ENCODE data around the gene ST8SIA6.
"Not testable (repeated sequence)": the region's sequence is repeated elsewhere in the genome, so short reads cannot be mapped to it uniquely, and the experiment has no call there.

ST8SIA6 gene

DNA sequence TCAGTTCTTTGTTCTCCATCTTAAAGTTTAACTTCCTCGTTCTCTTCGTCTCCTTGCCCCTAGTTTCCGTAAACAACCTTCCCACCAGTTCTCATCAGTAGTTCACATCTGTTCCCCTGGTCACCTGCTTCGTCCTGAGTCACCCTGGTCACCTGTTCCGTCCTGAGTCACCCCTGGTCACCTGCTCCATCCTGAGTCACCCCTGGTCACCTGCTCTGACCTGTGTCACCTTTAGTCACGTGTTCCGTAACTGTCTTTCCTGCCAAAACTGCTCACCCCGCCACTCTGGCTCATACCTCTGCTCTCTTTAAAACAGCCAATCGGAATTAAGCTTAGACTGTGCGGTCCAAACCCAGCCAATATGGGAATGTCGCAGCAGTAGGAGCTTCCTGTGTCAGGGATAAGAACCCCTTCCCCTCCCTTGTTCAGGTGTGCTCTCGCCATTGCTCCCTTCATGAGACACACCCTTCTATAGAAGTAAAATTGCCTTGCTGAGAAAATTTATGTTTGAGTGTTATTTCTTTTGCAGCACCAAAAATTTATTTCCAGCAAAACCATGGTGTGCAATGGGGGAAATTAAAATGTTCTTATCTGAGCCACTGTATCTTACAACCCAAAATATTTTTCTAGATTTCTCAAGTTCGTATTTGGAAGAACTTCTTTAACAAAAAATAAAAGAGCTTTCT is 114.1 kb downstream of the ST8SIA6 start:
- no peak for DNase-seq

DNA sequence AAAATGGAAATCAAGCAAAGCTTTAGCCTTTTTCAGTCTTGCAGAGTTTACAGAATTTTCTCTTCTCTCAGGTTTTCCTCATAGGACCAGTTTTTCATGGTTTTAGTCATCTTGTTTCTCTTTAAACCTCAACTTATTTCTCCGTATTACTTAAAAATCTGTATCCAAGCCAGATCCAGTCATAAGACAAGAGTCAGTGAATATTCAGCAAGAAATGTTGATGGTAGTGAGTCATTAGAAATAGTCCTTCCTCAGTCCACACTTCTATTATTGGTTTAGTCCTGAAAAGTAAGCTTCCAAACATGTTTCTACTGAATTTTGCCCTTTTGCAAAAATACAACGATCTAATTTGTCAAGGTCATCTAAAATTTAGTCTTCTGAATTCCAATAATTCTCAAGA is 119.3 kb downstream of the ST8SIA6 start:
- no peak for DNase-seq

DNA sequence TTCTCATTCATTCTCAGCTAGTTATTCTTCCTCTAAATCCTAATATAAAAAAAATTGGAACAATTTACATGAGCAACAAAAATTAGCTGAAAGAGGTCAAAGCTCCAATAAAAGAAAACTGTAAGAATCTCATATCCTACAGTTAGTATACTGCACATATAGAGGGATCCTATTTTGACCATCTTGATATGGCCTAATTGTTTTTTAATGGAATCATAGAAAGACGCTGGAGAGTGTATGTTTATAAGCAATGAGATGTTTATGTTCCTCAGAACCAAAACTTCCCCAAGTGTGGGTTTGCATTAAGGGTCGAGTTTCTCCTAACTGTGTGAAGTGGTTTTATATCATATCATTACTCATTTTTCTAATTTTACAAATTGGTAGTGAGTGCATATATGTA is 123.9 kb downstream of the ST8SIA6 start:
- DNase-seq = no peak

DNA sequence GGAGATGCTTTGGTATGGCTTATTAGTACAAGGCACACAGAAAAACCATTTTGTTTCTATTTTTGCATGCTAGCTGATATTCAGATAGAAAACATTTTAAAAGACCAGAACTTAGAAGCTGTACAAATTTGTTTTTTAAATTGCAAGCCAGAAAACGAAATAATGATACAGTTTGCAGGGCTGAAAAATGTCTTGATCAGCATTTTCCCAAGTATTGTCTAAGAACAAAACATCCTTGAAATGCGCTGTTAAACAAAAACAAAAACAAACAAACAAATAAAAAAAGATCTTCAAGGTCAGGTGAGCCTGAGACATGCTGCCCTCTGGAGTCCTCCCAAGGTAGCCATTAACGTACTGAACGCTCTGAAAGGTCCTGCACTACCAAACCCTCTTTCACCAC is 128.0 kb downstream of the ST8SIA6 start:
- no peak for DNase-seq

DNA sequence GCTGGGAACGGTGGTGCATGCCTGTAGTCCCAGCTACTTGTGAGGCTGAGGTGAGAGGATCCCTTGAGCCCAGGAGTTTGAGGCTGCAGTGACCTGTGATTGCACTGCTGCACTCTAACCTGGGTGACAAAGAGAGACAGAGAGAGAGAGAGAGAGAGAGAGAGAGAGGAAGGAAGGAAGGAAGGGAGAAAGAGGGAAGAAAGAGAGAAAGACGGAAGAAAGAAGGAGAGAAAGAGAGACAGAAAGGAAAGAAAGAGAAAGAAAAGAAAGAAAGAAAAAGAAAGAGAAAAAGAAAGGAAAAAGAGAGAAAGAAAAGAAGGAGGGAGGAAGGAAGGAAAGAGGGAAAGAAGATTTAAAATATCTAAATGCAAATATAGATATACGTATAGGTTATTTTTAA is 132.4 kb downstream of the ST8SIA6 start:
- DNase-seq = not testable (repeated sequence)

DNA sequence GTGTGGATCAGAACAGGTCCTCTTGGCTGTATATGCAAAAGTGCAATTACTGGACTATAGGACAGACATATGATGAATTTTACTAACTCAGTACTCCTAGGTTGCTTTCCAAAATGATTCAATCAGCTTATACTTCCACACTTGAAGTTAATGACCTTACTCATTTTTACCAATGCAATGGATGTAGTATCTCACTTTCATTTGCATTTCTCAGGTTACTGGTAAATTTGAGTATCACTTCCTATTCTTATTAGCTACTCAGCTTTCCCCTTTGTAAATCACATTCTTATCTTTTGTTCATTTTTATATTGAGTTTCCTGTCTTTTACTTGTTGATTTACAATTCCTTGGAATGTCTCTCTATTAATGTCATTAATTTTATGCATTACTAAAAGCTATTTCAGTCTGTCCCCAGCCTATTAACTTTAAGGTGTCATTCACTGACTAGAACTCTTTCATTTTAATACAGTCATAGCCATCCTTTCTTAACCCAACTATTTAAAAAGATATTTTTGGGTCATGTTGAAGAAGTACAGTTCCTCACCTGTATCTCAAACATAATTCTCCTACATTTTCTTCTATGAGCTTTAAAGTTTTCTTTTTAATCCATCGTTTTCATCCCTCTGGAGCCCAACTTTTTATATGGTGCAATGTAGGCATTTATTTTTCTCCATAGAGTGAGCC is 137.8 kb downstream of the ST8SIA6 start:
- no peak for DNase-seq

DNA sequence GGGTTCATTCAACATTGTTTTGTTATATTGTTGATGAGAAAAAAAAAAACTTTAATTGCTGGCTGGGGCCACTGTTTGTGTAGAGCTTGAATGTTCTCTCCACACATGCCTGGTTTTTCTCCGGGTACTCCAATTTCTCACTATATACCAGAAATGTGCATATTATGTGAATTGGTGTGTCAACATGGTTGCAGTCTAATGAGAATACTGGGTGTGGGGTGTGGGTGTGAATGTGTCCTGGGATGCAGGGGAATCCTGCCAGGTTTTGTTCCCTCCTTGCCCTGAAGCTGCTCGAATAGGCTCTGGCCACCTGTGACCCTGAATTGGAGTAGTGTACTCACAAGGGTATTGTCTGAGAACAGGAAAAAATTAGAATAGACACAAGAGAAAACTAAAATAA is 145.0 kb downstream of the ST8SIA6 start:
- no peak for DNase-seq

DNA sequence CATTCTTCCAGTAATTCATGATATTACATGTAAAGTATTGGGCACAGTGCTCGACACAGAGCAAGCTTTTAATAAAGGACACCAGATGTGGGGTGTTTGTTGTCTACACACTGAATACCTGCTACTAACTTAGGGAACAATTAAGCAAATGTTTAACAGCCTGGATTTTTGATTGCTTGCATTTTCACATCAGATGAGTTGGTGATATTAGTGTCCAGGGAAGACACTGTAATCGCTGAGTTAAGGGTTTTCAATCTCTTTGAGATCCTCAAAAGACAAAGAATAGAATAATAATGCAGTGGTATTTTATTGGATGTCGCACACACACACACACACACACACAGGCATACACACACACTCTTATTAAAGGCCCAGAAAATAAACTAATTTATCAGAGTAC is 147.3 kb downstream of the ST8SIA6 start:
- DNase-seq = no peak

DNA sequence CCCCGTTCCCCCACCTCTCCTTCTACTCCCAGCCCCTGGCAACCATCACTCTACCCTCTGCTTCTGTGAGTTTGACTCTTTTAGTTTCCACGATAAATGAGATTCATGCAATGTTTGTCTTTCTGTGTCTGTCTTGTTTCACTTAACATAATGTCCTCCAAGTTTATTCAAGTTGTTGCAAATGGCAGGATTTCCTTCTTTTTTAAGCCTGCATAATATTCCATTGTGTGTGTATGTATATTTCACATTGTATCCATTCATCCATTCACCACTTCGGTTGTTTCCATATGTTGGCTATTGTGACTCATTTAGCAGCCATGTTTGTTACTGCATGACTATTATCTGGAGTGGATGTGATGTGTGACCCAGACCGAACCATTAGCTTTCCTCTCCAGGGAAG is 162.0 kb downstream of the ST8SIA6 start:
- DNase-seq = no peak

DNA sequence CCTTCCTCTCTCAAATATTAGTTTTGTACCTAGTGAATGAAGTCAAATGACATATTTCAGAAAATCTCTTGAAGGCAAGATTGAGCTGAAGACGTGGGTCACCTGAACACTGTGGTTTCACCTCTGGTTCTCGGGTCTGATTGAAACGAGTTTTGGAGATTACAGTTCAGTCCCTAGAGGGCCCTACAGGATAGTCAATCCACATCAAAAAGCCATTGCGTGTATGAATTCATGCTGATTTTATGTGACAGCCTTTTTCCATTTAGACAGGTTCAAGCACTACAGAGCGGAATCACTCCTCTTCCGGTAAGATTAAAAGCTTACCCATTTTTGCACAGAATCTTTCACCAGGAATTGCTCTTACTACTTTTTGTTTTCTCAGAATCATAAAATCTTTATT is 164.2 kb downstream of the ST8SIA6 start:
- no peak for DNase-seq

DNA sequence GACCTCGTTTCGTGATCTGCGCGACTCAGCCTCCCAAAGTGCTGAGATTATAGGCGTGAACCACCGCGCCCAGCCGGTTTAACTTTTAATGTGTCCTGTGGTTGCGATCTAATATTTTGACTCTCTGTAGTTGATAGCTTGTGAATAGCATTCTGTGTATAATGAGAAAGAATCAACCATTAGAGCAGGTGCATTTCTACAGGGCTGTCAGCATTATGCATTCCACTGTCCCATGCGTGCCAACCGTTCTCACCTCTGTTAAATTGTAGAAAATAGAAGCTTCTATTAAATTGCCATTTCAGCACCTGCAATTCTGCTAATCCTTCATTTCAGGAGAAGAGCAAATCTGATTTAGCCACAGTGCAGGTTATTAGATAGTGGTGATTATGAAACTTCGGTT is 164.6 kb downstream of the ST8SIA6 start:
- DNase-seq = no peak

DNA sequence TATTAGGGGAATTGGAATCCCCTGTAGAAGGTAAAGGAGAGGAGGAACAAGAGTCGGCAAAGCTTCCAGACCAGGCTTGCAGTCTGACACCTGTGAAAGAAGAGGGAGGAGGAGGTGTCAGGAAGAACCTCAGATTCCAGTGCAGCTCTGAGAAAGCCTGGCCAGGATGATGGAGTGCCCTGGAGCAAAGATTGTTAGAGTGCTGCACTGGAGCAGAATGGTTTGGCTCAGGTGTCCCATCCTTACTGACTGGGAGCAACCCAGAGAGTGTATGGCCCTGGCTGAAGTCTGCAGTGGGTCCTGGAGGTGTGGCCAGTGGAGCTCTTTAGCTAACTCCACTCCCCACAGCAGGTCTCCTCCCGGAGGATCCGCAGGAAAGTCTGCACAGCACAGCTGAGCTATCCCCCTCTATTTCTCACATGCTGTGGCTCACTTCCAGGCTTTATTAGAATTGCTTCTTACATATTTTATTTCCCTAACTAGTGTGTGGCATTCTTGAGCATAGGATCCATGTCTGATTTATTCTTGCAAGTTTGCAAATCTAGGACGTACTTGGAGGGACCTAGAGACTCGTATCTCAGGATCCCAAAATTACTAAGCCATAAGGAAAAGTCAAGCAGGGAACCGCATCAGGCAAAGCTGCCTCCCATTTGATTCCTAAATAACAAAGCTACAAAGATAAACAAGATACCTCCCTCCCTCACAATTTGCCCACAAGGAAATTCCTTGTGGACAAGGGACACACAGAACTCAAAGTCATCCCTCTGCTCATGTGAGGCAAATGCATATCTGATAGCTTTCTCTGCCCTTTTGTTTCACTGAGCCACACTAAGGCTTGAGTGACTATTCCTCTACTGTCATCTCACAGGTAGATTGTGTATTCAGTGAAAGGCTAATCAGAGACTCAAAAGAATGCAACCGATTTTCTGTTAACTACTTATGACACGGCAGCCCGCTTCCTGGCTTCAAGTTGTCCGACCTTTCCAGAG is 167.5 kb downstream of the ST8SIA6 start:
- no peak for DNase-seq

DNA sequence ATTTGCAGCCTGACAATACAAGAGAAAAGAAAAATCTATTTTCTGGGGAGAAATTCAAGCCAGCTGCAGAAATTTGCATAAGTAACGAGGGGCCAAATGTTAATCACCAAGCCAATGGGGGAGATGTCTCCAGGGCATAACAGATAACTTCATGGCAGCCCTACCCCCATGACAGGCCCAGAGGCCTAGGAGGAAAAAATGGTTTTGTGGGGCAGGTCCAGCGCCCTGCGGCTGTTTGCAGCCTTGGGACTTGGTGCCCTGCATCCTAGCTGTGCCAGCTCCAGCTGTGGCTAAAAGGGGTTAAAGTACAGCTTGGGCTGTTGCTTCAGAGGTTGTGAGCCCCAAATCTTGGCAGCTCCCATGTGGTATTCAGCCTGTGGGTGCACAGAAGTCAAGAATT is 172.1 kb downstream of the ST8SIA6 start:
- DNase-seq = no peak

DNA sequence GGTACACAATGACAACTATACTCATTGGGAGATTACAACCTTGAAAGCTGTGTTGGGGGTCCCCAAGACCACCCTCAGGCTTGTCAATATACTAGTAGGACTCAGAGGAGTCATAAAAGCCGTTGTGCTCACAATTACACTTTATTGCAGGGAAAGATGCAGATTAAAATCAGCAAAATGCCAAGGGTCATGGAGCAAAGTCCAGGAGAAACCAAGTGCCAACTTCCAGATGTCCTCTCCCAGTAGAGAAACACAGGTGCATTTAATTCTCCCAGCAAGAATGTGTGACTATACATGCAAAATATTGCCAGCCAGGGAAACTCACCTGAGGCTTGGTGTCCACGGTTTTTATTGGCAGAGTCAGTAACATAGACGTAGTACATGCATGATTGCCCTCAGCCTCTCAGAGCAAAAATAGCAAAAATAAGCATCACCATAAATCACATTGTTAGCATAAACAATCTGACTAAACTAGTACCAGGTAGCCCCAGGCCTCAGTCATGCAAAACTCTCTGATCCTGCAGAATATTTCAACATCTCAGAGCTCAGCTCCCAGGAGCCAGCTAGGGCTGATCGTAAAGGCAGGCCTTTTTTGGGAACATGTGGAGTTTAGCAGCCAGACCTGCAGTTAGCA is 175.7 kb downstream of the ST8SIA6 start:
- DNase-seq = no peak

DNA sequence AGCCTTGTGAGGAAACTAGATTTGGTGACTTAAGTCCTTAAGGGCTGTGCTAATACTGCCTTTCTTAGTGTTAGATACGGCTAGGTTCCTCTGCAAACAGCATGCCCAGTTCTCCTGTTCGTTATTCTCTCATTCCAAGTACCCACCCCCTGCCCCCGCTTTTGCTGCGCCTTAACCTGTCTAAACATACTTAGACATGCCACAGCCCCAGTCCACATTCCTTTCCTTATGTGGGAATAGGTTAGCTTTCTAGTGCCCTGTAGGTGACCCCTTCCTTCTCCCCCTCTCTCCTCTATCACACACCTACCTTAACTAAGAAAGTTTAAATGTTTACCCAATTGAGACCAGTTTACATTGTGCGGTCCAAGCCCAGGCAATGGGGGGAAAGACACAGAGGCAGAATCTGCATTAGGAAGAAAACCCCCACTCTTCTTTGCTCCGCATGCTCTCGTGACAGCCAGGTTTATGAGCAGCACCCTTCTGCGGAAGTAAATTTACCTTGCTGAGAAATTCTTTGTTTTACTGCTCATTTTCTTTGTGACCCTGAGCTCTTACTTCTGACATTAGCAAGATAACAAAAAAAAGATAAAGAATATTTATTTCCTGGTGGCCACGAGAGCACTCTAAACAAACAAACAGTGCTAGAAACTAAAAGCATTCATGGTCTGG is 177.5 kb downstream of the ST8SIA6 start:
- DNase-seq = no peak

DNA sequence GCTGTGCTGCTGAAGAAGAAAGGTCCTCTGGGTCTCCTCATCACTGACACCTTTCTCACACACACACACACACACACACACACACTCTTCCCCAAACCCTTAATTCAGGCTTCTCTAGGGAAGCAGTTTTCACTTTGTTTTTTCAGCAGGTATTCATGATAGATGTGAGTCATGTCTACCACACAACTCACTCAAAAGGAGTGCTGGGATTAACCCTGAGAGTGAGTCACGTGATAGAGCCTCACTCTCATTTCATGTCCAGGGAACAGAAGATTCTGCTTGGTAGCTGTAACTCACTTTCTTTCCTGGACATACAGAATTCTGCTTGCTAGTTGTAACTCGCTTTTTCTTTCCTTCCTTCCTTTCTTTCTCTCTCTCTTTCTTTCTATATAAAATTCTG is 181.0 kb downstream of the ST8SIA6 start:
- DNase-seq = no peak

DNA sequence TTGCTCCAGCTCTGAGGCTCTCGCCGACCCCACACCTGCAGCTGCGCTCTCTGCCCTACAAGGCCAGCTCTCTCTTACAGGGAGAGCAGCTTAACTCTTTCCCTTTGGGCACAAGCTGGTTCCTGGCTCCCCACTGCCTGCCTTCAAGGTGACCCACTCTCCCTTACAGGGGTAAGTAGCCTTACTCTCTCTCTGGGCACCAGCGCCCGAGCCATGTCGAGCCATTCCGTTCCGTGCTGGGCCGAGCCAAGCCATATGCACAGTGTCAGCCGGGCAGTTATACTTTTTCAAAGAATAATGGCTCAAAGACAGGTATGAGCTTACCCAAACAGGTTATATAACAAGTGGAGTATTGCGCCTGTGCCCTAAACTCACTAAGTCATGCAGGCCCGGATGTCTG is 181.7 kb downstream of the ST8SIA6 start:
- DNase-seq = no peak
